ENCODE results near the gene NUDT19. TPM values are rescaled to one million over a fixed set of nuclear protein-coding genes. Genes with fewer than 3 reads are reported as not detected.
"Not testable (repeated sequence)": the region's sequence is repeated elsewhere in the genome, so short reads cannot be mapped to it uniquely, and the experiment has no call there.

Gene NUDT19
- total RNA-seq, 1 experiment from 2014 or later: 22.1 TPM

- TF ChIP-seq EZH2phosphoT487 (IDR thresholded peaks at IDR 0.05; ENCODE audit: borderline replicate concordance) (no peak), ZNF274 (IDR thresholded peaks at IDR 0.05; ENCODE audit: low read depth, low read length) (no peak), CEBPB (IDR thresholded peaks at IDR 0.05; ENCODE audit: low read depth) (no peak), ELF1 (IDR thresholded peaks at IDR 0.05; ENCODE audit: borderline replicate concordance, low read depth) (no peak), FOSL1 (IDR thresholded peaks at IDR 0.05; ENCODE audit: low read depth) (no peak)
Observed at GRCh38 chr19:32650671-32651070, 41.0 kb upstream of the NUDT19 start (continued).

DNA sequence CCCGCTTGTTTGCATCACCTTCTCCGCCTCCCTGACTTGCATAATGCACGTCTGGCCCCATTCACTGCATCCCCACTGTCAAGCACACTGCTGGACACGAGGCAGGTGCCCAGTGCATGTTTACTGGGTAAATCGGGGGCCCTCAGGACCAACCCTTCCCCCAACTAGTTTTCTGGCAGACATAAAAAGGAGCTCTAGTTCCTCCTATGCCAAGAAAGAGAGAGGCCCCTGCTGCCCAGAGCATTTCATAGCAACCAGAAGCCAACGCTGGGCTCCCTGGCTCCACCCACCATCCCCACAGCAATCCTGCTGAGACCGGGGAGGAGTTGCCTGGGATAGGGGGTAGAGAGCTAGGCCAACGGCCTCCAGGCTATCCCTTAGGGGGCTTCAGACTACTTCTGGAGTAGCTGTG, 39.9 kb upstream of the NUDT19 start:
- Histone ChIP-seq H3K36me3 (ENCODE audit: control insufficient read depth in 1 of 2, insufficient read depth in 2 of 2, low read length in 2 of 2) (peaks cover 14 to 20% of the 10 kb centered on the region in 2 experiments; a peak in 3 of 4 replicates), H3K9me2 (ENCODE audit: insufficient read depth) (no peaks in the 10 kb centered on the region), H3K27ac (ENCODE audit: low read depth, low read length) (no peak overlapping the region), H3K9ac (ENCODE audit: low read length) (no peak overlapping the region), H3K4me2 (ENCODE audit: low read length) (no peak overlapping the region), H3K4me1 (ENCODE audit: control insufficient read depth in 1 of 2, insufficient read depth in 2 of 2, low read length in 2 of 2) (peaks cover 3 to 6% of the 10 kb centered on the region in 2 experiments; a peak in 3 of 4 replicates), H3K4me3 (replicated peaks in 1 of 2; ENCODE audit: low read depth in 1 of 2, low read length in 2 of 2) (no peak overlapping the region), H3K79me2 (ENCODE audit: insufficient read depth, low read length) (peaks cover 21% of the 10 kb centered on the region; the same call in 1 of the 2 replicates), H3K27me3 (ENCODE audit: insufficient read depth, low read length) (no peaks in the 10 kb centered on the region), H2AFZ (ENCODE audit: low read depth, low read length, poor library complexity, severe bottlenecking) (no peak overlapping the region), H3K9me3 (ENCODE audit: control insufficient read depth in 1 of 2, insufficient read depth in 1 of 2, low read depth in 1 of 2, low read length in 2 of 2) (no peaks in the 10 kb centered on the region), H4K20me1 (ENCODE audit: insufficient read depth) (no peaks in the 10 kb centered on the region)
- no TSS peak for BruUV-seq (replicated peaks)
- ATAC-seq (peak; percentile 70), DNase-seq (ENCODE audit: low read depth, low spot score) (no peak)
- CTCF ChIA-PET: interaction anchor here (1.0 kb wide), 1 partner anchor 52 kb away, joined by 3 read pairs; no protein-coding TSS in a partner anchor
- no peak for TF ChIP-seq CTCF (IDR thresholded peaks at IDR 0.05 in 2 of 3, conservative IDR thresholded peaks at IDR 0.05 in 1 of 3; ENCODE audit: borderline replicate concordance in 1 of 3, insufficient read depth in 1 of 3, low read depth in 2 of 3, low read length in 2 of 3)
- no peak for TF ChIP-seq TCF7L2 (IDR thresholded peaks at IDR 0.05; ENCODE audit: borderline replicate concordance, extremely low read depth, insufficient read depth, insufficient read length)
- no peak for TF ChIP-seq POLR2AphosphoS5 (IDR thresholded peaks at IDR 0.05; ENCODE audit: low read depth, low read length)
- TF ChIP-seq EZH2 (IDR thresholded peaks at IDR 0.05): no peak
- intact Hi-C loops (cut with micrococcal nuclease): no loop called here
- POLR2A ChIA-PET: no interaction called here
- RAD21 ChIA-PET (ENCODE audit: low non-redundant PET in 1 of 2, low total read pairs in 2 of 2, uncharacterized antibody in 2 of 2, unreplicated experiment in 2 of 2): no interaction called here

DNA sequence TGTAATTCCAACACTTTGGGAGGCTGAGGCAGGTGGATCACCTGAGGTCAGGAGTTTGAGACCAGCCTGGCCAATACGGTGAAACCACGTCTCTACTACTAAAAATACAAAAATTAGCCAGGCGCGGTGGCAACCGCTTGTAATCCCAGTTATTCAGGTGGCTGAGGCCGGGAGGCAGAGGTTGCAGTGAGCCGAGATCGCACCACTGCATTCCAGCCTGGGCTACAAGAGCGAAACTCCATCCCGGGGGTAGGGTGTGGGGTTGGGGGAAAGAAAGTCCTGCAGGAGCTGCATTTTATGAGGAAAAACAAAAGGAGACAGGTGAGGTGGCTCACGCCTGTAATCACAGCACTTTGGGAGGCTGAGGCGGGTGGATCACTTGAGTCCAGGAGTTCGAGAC, 39.3 kb upstream of the NUDT19 start:
- DNase-seq (ENCODE audit: low read depth, low spot score); H3K9me2 ChIP-seq (ENCODE audit: insufficient read depth); H3K4me2 ChIP-seq (ENCODE audit: low read length); ATAC-seq; H3K27me3 ChIP-seq (ENCODE audit: insufficient read depth, low read length); H2AFZ ChIP-seq (ENCODE audit: low read depth, low read length, poor library complexity, severe bottlenecking); RAD21 ChIA-PET (ENCODE audit: low non-redundant PET in 1 of 2, low total read pairs in 2 of 2, uncharacterized antibody in 2 of 2, unreplicated experiment in 2 of 2); POLR2A ChIA-PET; H3K4me1 ChIP-seq (ENCODE audit: control insufficient read depth in 1 of 2, insufficient read depth in 2 of 2, low read length in 2 of 2); H3K9ac ChIP-seq (ENCODE audit: low read length); BruUV-seq (replicated peaks); intact Hi-C loops (cut with micrococcal nuclease); H4K20me1 ChIP-seq (ENCODE audit: insufficient read depth); H3K27ac ChIP-seq (ENCODE audit: low read depth, low read length); H3K9me3 ChIP-seq (ENCODE audit: control insufficient read depth in 1 of 2, insufficient read depth in 1 of 2, low read depth in 1 of 2, low read length in 2 of 2); H3K4me3 ChIP-seq (replicated peaks in 1 of 2; ENCODE audit: low read depth in 1 of 2, low read length in 2 of 2): not testable (repeated sequence)
- CTCF ChIA-PET: interaction anchor here (1.0 kb wide), 1 partner anchor 52 kb away, joined by 3 read pairs; no protein-coding TSS in a partner anchor
- Histone ChIP-seq H3K36me3 (ENCODE audit: control insufficient read depth in 1 of 2, insufficient read depth in 2 of 2, low read length in 2 of 2) (peaks cover 14 to 18% of the 10 kb centered on the region in 2 experiments; a peak in 3 of 4 replicates), H3K79me2 (ENCODE audit: insufficient read depth, low read length) (peaks cover 21% of the 10 kb centered on the region; the same call in 1 of the 2 replicates)
